GM06990 (cell line): ENCODE measurements around the gene CFAP91.

Experiments used
- DNase-seq: peaks from one replicate; pipeline ENCODE4 v3.0.0-alpha.2; 2011; ENCODE audit not compliant: insufficient read length; ENCODE audit errors: extremely low read depth
- H3K27me3 ChIP-seq: replicated peaks from 2 replicates; pipeline ENCODE4 v1.6.0; 2011; ENCODE audit warnings: low read length; ENCODE audit not compliant: control insufficient read depth, insufficient read depth
- H3K36me3 ChIP-seq: 2 replicates; pipeline ENCODE4 v1.5.1; 2011; ENCODE audit warnings: low read length; ENCODE audit not compliant: control insufficient read depth, insufficient read depth
- H3K4me3 ChIP-seq: replicated peaks from 2 replicates; pipeline ENCODE4 v1.5.1; 2011; ENCODE audit warnings: low read depth, mild to moderate bottlenecking, control low read depth, low read length
- CTCF ChIP-seq: IDR thresholded peaks from 2 replicates; pipeline ENCODE4 v1.5.1; 2011; ENCODE audit warnings: low read length, control low read depth, mild to moderate bottlenecking, inconsistent platforms; ENCODE audit not compliant: insufficient read depth, poor library complexity, severe bottlenecking

Gene CFAP91

GRCh38 chr3:119700269-119700919 is 2.4 kb upstream of the CFAP91 start:
- TF ChIP-seq CTCF, result no peak
- no peaks in the 10 kb centered on the region for H3K36me3 ChIP-seq
- DNase-seq, result peak; percentile 54
- no peaks in the 10 kb centered on the region for H3K27me3 ChIP-seq
- no peak overlapping the region for H3K4me3 ChIP-seq

GRCh38 chr3:119700920-119701734 is 1.7 kb upstream of the CFAP91 start:
- Histone ChIP-seq H3K27me3 (no peaks in the 10 kb centered on the region), H3K36me3 (no peaks in the 10 kb centered on the region), H3K4me3 (no peak overlapping the region)
- DNase-seq, result no peak
- no peak for TF ChIP-seq CTCF

- no peaks in the 10 kb centered on the region for H3K36me3 ChIP-seq
- no peak overlapping the region for H3K4me3 ChIP-seq
- no peak for DNase-seq
- no peak for TF ChIP-seq CTCF
- no peaks in the 10 kb centered on the region for H3K27me3 ChIP-seq
Observed at GRCh38 chr3:119703820-119704531, 1.2 kb downstream of the CFAP91 start.

GRCh38 chr3:119715105-119715504 is 12.3 kb downstream of the CFAP91 start:
- no peak for DNase-seq
- no peak overlapping the region for H3K4me3 ChIP-seq
- no peak for TF ChIP-seq CTCF
- no peaks in the 10 kb centered on the region for H3K36me3 ChIP-seq
- H3K27me3 ChIP-seq, result no peaks in the 10 kb centered on the region

- Histone ChIP-seq H3K27me3 (no peaks in the 10 kb centered on the region), H3K4me3 (no peak overlapping the region), H3K36me3 (no peaks in the 10 kb centered on the region)
- TF ChIP-seq CTCF, result no peak
- no peak for DNase-seq
Observed at GRCh38 chr3:119716998-119717397, 14.2 kb downstream of the CFAP91 start.
